SK-N-SH treated with all-trans-retinoic acid at 6 μM for 48 hours (cell line): ENCODE measurements around the gene SMIM1.

Experiments used
- ATAC-seq: fragments of 200-7000 bp; cut with Tn5 transposase; 3 replicates; pipeline ENCODE4 v1.9.1; 2020; ENCODE audit warnings: mild to moderate bottlenecking, moderate library complexity
- ARNTL ChIP-seq: fragments of 450-650 bp; formaldehyde crosslinking; IDR thresholded peaks from 2 replicates; pipeline ENCODE4 v1.5.0; 2020; ENCODE audit warnings: low read depth, mild to moderate bottlenecking, moderate library complexity, borderline replicate concordance
- BACH2 ChIP-seq: fragments of 250-450 bp; sonication (Bioruptor Pico); IDR thresholded peaks from 2 replicates; pipeline ENCODE4 v1.9.0; 2021; ENCODE audit warnings: mild to moderate bottlenecking, borderline replicate concordance
- CREB5 ChIP-seq: fragments of 250-450 bp; sonication (Bioruptor Pico); IDR thresholded peaks from 2 replicates; pipeline ENCODE4 v1.5.1; 2020; ENCODE audit warnings: low read depth, mild to moderate bottlenecking, moderate library complexity
- CSDC2 ChIP-seq: fragments of 250-450 bp; sonication (Bioruptor Pico); IDR thresholded peaks from 2 replicates; pipeline ENCODE4 v1.5.0; 2020; ENCODE audit warnings: mild to moderate bottlenecking, moderate library complexity
- ESRRG ChIP-seq: fragments of 250-450 bp; sonication (Bioruptor Pico); IDR thresholded peaks from 2 replicates; pipeline ENCODE4 v1.6.1; 2021; ENCODE audit warnings: mild to moderate bottlenecking
- GLIS3 ChIP-seq: fragments of 250-450 bp; sonication (Bioruptor Pico); IDR thresholded peaks from 2 replicates; pipeline ENCODE4 v1.5.0; 2020; ENCODE audit warnings: mild to moderate bottlenecking, moderate library complexity
- ISL1 ChIP-seq: fragments of 250-450 bp; sonication (Bioruptor Pico); IDR thresholded peaks from 2 replicates; pipeline ENCODE4 v2.1.2; 2022; ENCODE audit warnings: mild to moderate bottlenecking, moderate library complexity
- PATZ1 ChIP-seq: fragments of 250-450 bp; sonication (Bioruptor Pico); IDR thresholded peaks from 2 replicates; pipeline ENCODE4 v1.8.0; 2020; ENCODE audit warnings: mild to moderate bottlenecking, moderate library complexity, borderline replicate concordance
- PPARA ChIP-seq: fragments of 250-450 bp; sonication (Bioruptor Pico); IDR thresholded peaks from 2 replicates; pipeline ENCODE4 v1.5.0; 2020; ENCODE audit warnings: mild to moderate bottlenecking, borderline replicate concordance
- RARB ChIP-seq: fragments of 250-450 bp; sonication (Bioruptor Pico); IDR thresholded peaks from 2 replicates; pipeline ENCODE4 v1.8.0; 2021; ENCODE audit warnings: mild to moderate bottlenecking, moderate library complexity
- SNAI2 ChIP-seq: fragments of 250-450 bp; sonication (Bioruptor Pico); IDR thresholded peaks from 2 replicates; pipeline ENCODE4 v1.5.0; 2020; ENCODE audit warnings: mild to moderate bottlenecking, moderate library complexity
- TCF4 ChIP-seq: fragments of 250-450 bp; sonication (Bioruptor Pico); IDR thresholded peaks from 2 replicates; pipeline ENCODE4 v1.8.0; 2021; ENCODE audit warnings: mild to moderate bottlenecking, moderate library complexity, borderline replicate concordance
- TOX ChIP-seq: fragments of 250-450 bp; sonication (Bioruptor Pico); IDR thresholded peaks from 2 replicates; pipeline ENCODE4 v1.8.0; 2021; ENCODE audit warnings: mild to moderate bottlenecking, moderate library complexity, borderline replicate concordance
- ZC3H10 ChIP-seq: fragments of 250-450 bp; sonication (Bioruptor Pico); IDR thresholded peaks from 2 replicates; pipeline ENCODE4 v1.5.1; 2021; ENCODE audit warnings: mild to moderate bottlenecking, moderate library complexity
- ZFP3 ChIP-seq: fragments of 250-450 bp; sonication (Bioruptor Pico); IDR thresholded peaks from 2 replicates; pipeline ENCODE4 v1.5.0; 2020; ENCODE audit warnings: mild to moderate bottlenecking, moderate library complexity
- ZNF565 ChIP-seq: fragments of 450-650 bp; formaldehyde crosslinking; conservative IDR thresholded peaks from 2 replicates; pipeline ENCODE4 v1.5.0; 2020; ENCODE audit warnings: low read depth, mild to moderate bottlenecking, moderate library complexity
- ZNF70 ChIP-seq: fragments of 450-650 bp; formaldehyde crosslinking; IDR thresholded peaks from 2 replicates; pipeline ENCODE4 v1.5.0; 2020; ENCODE audit warnings: mild to moderate bottlenecking, moderate library complexity
- ZNF8 ChIP-seq: fragments of 450-650 bp; formaldehyde crosslinking; IDR thresholded peaks from 2 replicates; pipeline ENCODE4 v1.5.0; 2020; ENCODE audit warnings: mild to moderate bottlenecking, moderate library complexity
- TF ChIP-seq, protein P1 (sequence below): fragments of 250-450 bp; sonication (Bioruptor Pico); IDR thresholded peaks from 2 replicates; pipeline ENCODE4 v1.8.0; 2021; ENCODE audit warnings: low read depth, mild to moderate bottlenecking, moderate library complexity, borderline replicate concordance
- TF ChIP-seq, protein P2 (sequence below): fragments of 250-450 bp; sonication (Bioruptor Pico); IDR thresholded peaks from 2 replicates; pipeline ENCODE4 v1.5.1; 2021; ENCODE audit warnings: mild to moderate bottlenecking, moderate library complexity

The SMIM1 gene

DNA sequence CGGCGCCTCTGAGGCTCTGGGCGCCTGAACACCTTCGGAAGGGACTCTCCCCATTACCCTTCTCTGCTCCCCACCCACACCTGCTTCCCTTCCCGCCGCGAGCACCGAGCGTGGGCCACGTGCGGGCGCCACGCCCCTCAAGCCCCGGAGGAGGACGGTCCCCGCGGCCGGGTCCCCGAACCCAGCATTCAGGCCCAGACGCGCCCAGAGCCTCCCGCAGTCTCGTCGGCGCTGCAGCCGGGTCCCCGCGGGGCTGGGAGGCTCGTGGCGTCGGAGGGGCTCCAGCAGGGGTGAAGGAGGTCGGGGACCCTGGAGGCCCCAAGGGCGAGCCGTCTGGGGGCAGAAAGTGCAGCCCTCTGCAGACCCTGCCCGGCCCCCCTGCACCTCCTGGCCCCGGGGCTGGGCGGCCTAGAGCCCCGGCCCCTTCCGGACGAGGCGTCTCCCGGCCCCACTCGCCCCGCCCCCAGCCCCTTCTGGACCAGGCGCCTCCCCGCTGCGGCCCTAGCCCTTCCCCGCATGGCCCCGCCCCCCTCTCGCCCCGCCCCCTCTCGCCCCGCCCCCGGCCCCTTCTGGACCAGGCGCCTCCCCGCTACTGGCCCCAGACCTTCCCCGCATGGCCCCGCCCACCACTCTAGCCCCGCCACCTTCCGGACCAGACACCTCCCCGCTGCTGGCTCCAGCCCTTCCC lies 378 bp upstream of the SMIM1 start (continued):
- TF ChIP-seq CREB5 (no peak), GLIS3 (CRISPR knock-in tag) (no peak), CSDC2 (CRISPR knock-in tag) (no peak), ZFP3 (no peak), ISL1 (CRISPR knock-in tag) (no peak), ZC3H10 (CRISPR knock-in tag) (no peak), ESRRG (no peak)
- TF ChIP-seq, protein P1, sequence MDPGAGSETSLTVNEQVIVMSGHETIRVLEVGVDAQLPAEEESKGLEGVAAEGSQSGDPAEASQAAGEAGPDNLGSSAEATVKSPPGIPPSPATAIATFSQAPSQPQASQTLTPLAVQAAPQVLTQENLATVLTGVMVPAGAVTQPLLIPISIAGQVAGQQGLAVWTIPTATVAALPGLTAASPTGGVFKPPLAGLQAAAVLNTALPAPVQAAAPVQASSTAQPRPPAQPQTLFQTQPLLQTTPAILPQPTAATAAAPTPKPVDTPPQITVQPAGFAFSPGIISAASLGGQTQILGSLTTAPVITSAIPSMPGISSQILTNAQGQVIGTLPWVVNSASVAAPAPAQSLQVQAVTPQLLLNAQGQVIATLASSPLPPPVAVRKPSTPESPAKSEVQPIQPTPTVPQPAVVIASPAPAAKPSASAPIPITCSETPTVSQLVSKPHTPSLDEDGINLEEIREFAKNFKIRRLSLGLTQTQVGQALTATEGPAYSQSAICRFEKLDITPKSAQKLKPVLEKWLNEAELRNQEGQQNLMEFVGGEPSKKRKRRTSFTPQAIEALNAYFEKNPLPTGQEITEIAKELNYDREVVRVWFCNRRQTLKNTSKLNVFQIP (CRISPR knock-in tag) = no peak
- TF ChIP-seq, all 23 proteins: peak for 0

GRCh38 chr1:3773572-3774275 lies 1.2 kb downstream of the SMIM1 start:
- TF ChIP-seq ZNF70 (CRISPR knock-in tag) (no peak), BACH2 (CRISPR knock-in tag) (no peak), ESRRG (no peak), RARB (CRISPR knock-in tag) (no peak), ZC3H10 (CRISPR knock-in tag) (no peak), ISL1 (CRISPR knock-in tag) (no peak)
- ATAC-seq = no peak

- ATAC-seq = no peak
- TF ChIP-seq CSDC2 (CRISPR knock-in tag) (no peak), GLIS3 (CRISPR knock-in tag) (no peak), ISL1 (CRISPR knock-in tag) (no peak), ZNF70 (CRISPR knock-in tag) (no peak)
- TF ChIP-seq, all 23 proteins: peak for 0
Observed at GRCh38 chr1:3774276-3774945, 1.9 kb downstream of the SMIM1 start.

GRCh38 chr1:3774946-3775489 lies 2.5 kb downstream of the SMIM1 start:
- ATAC-seq = peak; percentile 1; the same call in 2 of the 3 replicates
- TF ChIP-seq ZNF565 (CRISPR knock-in tag) = no peak
- TF ChIP-seq GLIS3 (CRISPR knock-in tag) = no peak
- TF ChIP-seq ZC3H10 (CRISPR knock-in tag) = no peak
- TF ChIP-seq PATZ1 (CRISPR knock-in tag) = no peak
- no peak for TF ChIP-seq PPARA (CRISPR knock-in tag)
- TF ChIP-seq ISL1 (CRISPR knock-in tag) = no peak

GRCh38 chr1:3775490-3776230 lies 3.1 kb downstream of the SMIM1 start:
- ATAC-seq = peak; percentile 47
- TF ChIP-seq ARNTL (CRISPR knock-in tag) (no peak), CREB5 (no peak), ZNF8 (CRISPR knock-in tag) (no peak), GLIS3 (CRISPR knock-in tag) (no peak), TOX (CRISPR knock-in tag) (no peak), CSDC2 (CRISPR knock-in tag) (no peak), ZC3H10 (CRISPR knock-in tag) (no peak), RARB (CRISPR knock-in tag) (no peak), SNAI2 (CRISPR knock-in tag) (no peak), ZFP3 (no peak), PPARA (CRISPR knock-in tag) (no peak), ZNF70 (CRISPR knock-in tag) (no peak), ISL1 (CRISPR knock-in tag) (no peak), ZNF565 (CRISPR knock-in tag) (no peak), TCF4 (no peak)
- TF ChIP-seq, protein P2, sequence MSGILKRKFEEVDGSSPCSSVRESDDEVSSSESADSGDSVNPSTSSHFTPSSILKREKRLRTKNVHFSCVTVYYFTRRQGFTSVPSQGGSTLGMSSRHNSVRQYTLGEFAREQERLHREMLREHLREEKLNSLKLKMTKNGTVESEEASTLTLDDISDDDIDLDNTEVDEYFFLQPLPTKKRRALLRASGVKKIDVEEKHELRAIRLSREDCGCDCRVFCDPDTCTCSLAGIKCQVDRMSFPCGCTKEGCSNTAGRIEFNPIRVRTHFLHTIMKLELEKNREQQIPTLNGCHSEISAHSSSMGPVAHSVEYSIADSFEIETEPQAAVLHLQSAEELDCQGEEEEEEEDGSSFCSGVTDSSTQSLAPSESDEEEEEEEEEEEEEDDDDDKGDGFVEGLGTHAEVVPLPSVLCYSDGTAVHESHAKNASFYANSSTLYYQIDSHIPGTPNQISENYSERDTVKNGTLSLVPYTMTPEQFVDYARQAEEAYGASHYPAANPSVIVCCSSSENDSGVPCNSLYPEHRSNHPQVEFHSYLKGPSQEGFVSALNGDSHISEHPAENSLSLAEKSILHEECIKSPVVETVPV (CRISPR knock-in tag) = no peak
